Activated CD4-positive, alpha-beta memory T cell treated with anti-CD3 and anti-CD28 coated beads for 36 hours (primary cell): ENCODE data around the gene METTL14. TPM values are rescaled to one million over a fixed set of nuclear protein-coding genes. Genes with fewer than 3 reads are reported as not detected.

ENCODE experiments used
- CTCF ChIA-PET: fragments of 350-600 bp; sonication (Branson Sonifier 250); formaldehyde crosslinking; loops from one replicate; lab custom pipeline; 2021; ENCODE audit warnings: antibody characterized with exemption, inconsistent platforms; lab: Charles Lee
- POLR2A ChIA-PET: fragments of 350-600 bp; sonication (Branson Sonifier 250); formaldehyde crosslinking; loops from one replicate; lab custom pipeline; 2021; ENCODE audit warnings: antibody characterized with exemption; lab: Charles Lee
- DNase-seq: peaks from one replicate; pipeline ENCODE4 v3.0.0-alpha.2; 2020
- H3K27ac Mint-ChIP-seq: one replicate; pipeline ENCODE4 v1.8.0; 2021; ENCODE audit warnings: mixed read lengths
- H3K27me3 Mint-ChIP-seq: one replicate; pipeline ENCODE4 v1.8.0; 2021; ENCODE audit warnings: mixed read lengths
- H3K36me3 Mint-ChIP-seq: one replicate; pipeline ENCODE4 v1.8.0; 2021; ENCODE audit warnings: mixed read lengths
- H3K4me1 Mint-ChIP-seq: one replicate; pipeline ENCODE4 v1.8.0; 2021; ENCODE audit warnings: low read depth, mixed read lengths
- H3K4me3 Mint-ChIP-seq: one replicate; pipeline ENCODE4 v1.8.0; 2021; ENCODE audit warnings: mild to moderate bottlenecking, mixed read lengths
- H3K9me3 Mint-ChIP-seq: one replicate; pipeline ENCODE4 v1.8.0; 2021; ENCODE audit warnings: mixed read lengths
- intact Hi-C: fragments of 100-400 bp; cut with micrococcal nuclease; formaldehyde crosslinking; loops from one replicate; pipeline ENCODE4 v1.15.1; 2023
- total RNA-seq, 2 experiments: library from RNA; stranded (reverse); gene quantifications; one replicate each; pipeline ENCODE4 v1.2.3, GENCODE V29; 2021

The METTL14 gene
- total RNA-seq, 2 experiments from 2014 or later, result 39.8 to 48.3 TPM

DNA sequence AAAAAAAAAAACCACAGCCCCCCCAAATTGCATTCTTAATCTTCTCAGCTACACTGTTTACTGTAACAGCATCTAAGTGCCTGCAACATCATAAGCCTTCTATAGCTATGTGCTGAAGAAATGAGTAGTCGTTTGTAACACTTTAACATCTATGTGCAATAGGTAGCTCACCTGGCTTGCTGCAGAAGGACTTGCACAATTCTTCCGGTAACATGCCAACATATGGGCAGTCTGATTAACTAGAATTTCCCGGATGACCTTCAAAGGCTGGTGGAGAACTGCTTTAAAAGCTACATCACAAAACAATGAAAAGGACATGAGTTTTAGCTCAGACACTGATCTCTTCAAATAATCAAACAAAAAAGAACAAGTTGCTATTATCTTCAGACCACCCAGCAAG, 52.9 kb downstream of the METTL14 start:
- Mint-ChIP-seq H3K36me3 (peaks cover 25% of the 10 kb centered on the region), H3K4me1 (no peaks in the 10 kb centered on the region), H3K4me3 (no peak overlapping the region), H3K27ac (no peak overlapping the region), H3K9me3 (no peaks in the 10 kb centered on the region), H3K27me3 (no peaks in the 10 kb centered on the region)
- no peak for DNase-seq
- intact Hi-C loops, result no loop called here
- CTCF ChIA-PET, result interaction anchor here (1.3 to 1.5 kb wide), 2 partner anchors 127 to 153 kb away, joined by 4 to 5 read pairs; no protein-coding TSS in a partner anchor
- POLR2A ChIA-PET, result no interaction called here

DNA sequence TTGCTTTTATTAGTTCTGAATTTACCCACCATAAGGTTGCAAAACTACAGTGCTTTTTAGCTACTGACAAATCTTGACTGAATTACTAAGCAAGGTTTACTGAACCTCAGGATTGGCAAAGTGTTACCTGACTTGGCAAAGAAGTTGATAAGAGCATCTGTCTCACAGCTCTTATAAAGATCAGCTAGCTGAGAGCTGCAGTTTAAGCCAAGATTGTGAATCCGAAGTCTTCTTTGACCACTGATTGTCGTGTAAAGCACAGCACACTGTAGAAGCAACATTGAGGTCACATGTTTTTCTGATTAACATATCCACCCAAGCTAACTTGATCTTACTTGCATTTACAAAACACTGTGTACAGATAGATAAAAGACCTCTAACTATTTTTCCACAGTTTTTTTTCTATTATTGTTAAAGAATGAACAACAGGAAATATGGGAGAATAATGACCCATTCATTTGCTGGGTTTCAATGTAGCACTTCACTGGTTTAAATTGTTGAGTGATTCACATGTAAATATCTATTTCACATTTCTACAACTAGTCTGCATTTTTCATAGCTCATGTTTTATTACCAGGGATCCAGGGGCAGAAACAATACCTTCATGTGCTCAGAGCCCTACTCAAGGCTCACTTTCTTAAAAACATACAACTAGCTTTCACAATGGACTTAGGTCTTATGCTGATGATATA, 54.0 kb downstream of the METTL14 start:
- DNase-seq, result no peak
- Mint-ChIP-seq H3K36me3 (peaks cover 30% of the 10 kb centered on the region), H3K27ac (no peak overlapping the region), H3K4me1 (no peaks in the 10 kb centered on the region), H3K4me3 (no peak overlapping the region), H3K27me3 (no peaks in the 10 kb centered on the region), H3K9me3 (no peaks in the 10 kb centered on the region)
- CTCF ChIA-PET, result interaction anchor here (0.9 to 1.2 kb wide), 2 partner anchors 9 to 152 kb away, joined by 4 read pairs; no protein-coding TSS in a partner anchor
- intact Hi-C loops, result no loop called here
- POLR2A ChIA-PET, result no interaction called here

DNA sequence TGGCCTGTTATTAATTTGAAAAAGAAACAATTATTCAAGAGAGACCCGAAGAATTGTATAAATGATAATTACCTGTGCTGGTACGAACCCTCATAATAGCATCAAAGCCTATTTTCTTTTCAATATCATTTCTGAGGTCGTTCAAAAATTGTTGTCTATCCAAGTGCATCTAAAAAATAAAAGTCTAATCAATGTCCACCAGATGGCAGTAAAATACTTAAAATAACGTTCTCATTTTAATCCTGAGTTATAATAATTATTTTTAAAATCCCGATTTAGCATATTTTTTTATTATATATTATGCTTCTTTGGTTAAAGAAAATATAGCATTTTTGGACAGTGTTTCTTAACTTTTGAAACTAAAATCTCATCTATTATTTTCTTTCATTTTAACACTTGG, 55.7 kb downstream of the METTL14 start:
- H3K27me3 Mint-ChIP-seq, result no peaks in the 10 kb centered on the region

DNA sequence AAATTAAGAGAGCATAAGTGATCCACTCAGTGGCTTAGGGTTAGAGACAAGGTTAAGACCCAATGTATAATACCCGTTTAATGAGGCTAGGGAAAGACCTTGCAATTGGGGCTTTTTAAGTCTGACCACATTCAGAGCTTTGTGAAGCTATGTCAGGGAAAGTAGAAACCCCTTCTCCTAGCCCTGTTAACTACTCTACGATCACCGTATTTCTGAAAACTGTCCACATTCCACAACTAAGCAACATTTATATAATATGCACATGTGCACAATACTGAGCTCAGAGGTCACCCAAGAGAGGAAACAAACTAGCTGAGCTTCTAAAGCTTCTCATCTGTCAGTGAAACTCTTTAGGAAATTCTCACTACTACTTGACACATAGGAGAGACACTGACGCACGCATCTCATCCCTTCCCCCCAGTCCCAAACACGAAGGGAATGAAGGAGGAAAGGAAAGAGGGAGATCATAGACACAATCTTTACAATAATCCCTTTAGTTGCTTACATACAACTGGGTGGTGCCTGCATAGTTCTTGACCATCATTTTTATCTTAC, 56.2 kb downstream of the METTL14 start:
- H3K36me3 Mint-ChIP-seq, result peaks cover 33% of the 10 kb centered on the region
- no peaks in the 10 kb centered on the region for H3K27me3 Mint-ChIP-seq
- DNase-seq, result no peak
- no peak overlapping the region for H3K27ac Mint-ChIP-seq
- H3K9me3 Mint-ChIP-seq, result no peaks in the 10 kb centered on the region
- POLR2A ChIA-PET, result interaction anchor here (1.0 kb wide), 1 partner anchor 124 kb away, joined by 3 read pairs; no protein-coding TSS in a partner anchor
- intact Hi-C loops, result loop anchor here (1.0 kb wide), 1 partner anchor 149 kb away; no protein-coding TSS in a partner anchor
- no peaks in the 10 kb centered on the region for H3K4me1 Mint-ChIP-seq
- no peak overlapping the region for H3K4me3 Mint-ChIP-seq
- CTCF ChIA-PET, result interaction anchor here (0.7 to 1.2 kb wide), 5 partner anchors 58 to 200 kb away, joined by 3 to 5 read pairs (median 3); partner anchors contain the start of gene SYNPO2

More for the DNA sequence above, 55.7 kb downstream of the METTL14 start:
- Mint-ChIP-seq H3K9me3 (no peaks in the 10 kb centered on the region), H3K27ac (no peak overlapping the region), H3K36me3 (peaks cover 33% of the 10 kb centered on the region), H3K4me1 (no peaks in the 10 kb centered on the region), H3K4me3 (no peak overlapping the region)
- POLR2A ChIA-PET, result interaction anchor here (1.0 kb wide), 1 partner anchor 124 kb away, joined by 3 read pairs; no protein-coding TSS in a partner anchor
- no peak for DNase-seq
- CTCF ChIA-PET, result interaction anchor here (0.8 to 1.2 kb wide), 4 partner anchors 147 to 200 kb away, joined by 3 to 5 read pairs (median 3); partner anchors contain the start of gene SYNPO2
- intact Hi-C loops, result loop anchor here (1.0 kb wide), 1 partner anchor 149 kb away; no protein-coding TSS in a partner anchor

DNA sequence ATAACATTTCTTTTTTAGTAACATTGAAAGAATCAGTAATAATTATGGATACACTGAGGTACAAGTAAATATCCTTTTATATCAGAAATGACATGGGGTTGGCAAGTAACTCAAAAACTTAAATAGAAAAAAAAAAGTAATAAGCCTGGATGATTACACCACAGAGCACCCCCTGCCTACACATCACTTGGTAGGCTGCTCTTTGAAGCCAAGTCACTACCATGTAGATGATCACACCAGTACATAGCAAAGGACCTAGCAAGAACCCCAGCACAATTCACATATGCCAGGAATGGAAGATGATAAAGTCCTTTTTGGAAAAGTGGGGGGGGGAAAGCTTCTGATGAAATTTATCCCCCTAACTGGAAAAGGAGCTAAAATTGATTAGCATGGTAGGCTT, 56.9 kb downstream of the METTL14 start:
- CTCF ChIA-PET, result interaction anchor here (0.7 to 1.2 kb wide), 2 partner anchors 58 to 149 kb away, joined by 3 to 5 read pairs; no protein-coding TSS in a partner anchor
- no peaks in the 10 kb centered on the region for H3K9me3 Mint-ChIP-seq

DNA sequence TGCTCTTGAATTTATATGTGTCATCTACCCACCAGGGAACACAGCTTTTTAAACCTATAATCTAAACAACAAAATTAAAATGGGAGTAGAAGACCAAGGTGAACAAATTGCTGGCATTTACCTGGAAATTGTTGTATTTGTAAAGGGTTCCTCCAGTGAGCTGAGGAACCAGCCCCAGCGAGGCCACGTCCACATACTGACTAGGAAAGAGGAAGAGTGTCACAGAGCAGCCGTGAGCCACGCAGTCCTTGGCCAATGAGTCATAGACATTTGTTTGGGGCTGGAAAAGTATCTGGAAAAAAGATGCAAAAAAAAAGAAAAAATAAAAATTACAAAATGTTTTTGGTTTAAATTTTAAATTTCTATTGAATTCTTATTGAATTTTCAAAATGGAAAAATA, 58.7 kb downstream of the METTL14 start:
- H3K4me1 Mint-ChIP-seq, result no peaks in the 10 kb centered on the region
- DNase-seq, result no peak
- intact Hi-C loops, result no loop called here
- no peaks in the 10 kb centered on the region for H3K9me3 Mint-ChIP-seq
- H3K27me3 Mint-ChIP-seq, result no peaks in the 10 kb centered on the region
- ChIA-PET CTCF (no interaction called here), POLR2A (no interaction called here)
- no peak overlapping the region for H3K4me3 Mint-ChIP-seq
- H3K36me3 Mint-ChIP-seq, result peaks cover 28% of the 10 kb centered on the region
- no peak overlapping the region for H3K27ac Mint-ChIP-seq

More for the DNA sequence above, 56.9 kb downstream of the METTL14 start:
- Mint-ChIP-seq H3K4me1 (no peaks in the 10 kb centered on the region), H3K27me3 (no peaks in the 10 kb centered on the region), H3K27ac (no peak overlapping the region), H3K36me3 (peaks cover 31% of the 10 kb centered on the region), H3K4me3 (no peak overlapping the region)
- intact Hi-C loops, result no loop called here
- no peak for DNase-seq
- POLR2A ChIA-PET, result no interaction called here

DNA sequence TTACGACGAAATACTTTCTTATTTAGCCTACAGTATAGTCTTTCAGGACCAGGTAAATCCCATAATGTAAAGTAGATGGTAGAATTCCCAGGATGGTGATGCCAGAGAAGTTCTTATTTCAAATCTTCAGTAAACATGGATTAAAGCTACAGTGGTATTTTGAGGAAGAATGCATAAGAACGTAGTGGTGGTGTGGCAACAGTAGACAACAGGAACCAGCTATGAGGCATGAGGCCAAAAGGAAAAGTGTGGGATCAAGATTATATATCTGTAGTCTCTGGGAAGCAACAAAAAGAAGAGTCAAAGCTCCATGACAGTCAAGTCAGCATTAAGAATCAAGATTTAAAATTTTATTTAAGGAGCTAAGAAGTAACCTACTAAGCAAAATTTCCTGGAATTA, 60.2 kb downstream of the METTL14 start:
- no peak for DNase-seq
- H3K9me3 Mint-ChIP-seq, result no peaks in the 10 kb centered on the region
- no peak overlapping the region for H3K27ac Mint-ChIP-seq
- H3K27me3 Mint-ChIP-seq, result no peaks in the 10 kb centered on the region
- no peaks in the 10 kb centered on the region for H3K4me1 Mint-ChIP-seq
- H3K4me3 Mint-ChIP-seq, result no peak overlapping the region
- H3K36me3 Mint-ChIP-seq, result peaks cover 18% of the 10 kb centered on the region
- intact Hi-C loops, result no loop called here
- ChIA-PET POLR2A (no interaction called here), CTCF (interaction anchor here (1.3 kb wide), 1 partner anchor 146 kb away, joined by 4 read pairs; no protein-coding TSS in a partner anchor)

DNA sequence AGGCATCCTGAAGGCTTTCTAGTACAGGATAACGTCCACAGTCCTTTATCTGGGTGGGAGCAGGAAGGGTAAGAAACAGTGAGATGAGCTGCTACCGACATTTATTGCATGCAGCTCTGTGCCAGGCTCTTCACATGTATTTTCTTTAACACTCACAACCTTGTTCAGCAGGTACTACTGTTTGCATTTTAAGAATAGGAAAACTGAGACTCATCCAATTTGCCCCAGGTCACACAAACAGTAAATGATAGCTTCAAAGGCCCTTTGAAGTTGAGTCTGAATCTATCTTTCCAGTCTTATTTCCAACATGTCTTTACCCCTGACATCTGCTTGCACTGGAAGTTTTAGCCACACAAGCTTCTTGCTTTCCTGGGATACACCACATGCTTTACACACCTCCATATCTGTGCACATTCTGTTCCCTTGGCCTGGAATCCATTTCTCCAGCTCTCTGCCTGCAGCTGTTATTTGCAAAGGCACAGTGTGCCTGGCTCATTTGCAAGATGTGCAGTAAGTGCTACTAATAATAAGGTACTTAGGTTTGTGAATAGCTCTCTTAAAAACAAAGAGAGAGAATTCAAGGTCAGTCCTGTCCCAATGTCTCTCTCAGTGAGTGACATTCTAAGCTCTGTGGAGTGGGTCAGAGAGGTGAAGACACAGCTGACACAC, 61.2 kb downstream of the METTL14 start:
- peaks cover 13% of the 10 kb centered on the region for H3K36me3 Mint-ChIP-seq
- H3K4me1 Mint-ChIP-seq, result no peaks in the 10 kb centered on the region
- H3K4me3 Mint-ChIP-seq, result no peak overlapping the region
- intact Hi-C loops, result no loop called here
- CTCF ChIA-PET, result interaction anchor here (0.7 to 1.5 kb wide), 3 partner anchors 11 to 145 kb away, joined by 3 to 5 read pairs (median 4); no protein-coding TSS in a partner anchor
- no peak for DNase-seq
- no peak overlapping the region for H3K27ac Mint-ChIP-seq
- H3K27me3 Mint-ChIP-seq, result no peaks in the 10 kb centered on the region
- H3K9me3 Mint-ChIP-seq, result no peaks in the 10 kb centered on the region
- POLR2A ChIA-PET, result no interaction called here

DNA sequence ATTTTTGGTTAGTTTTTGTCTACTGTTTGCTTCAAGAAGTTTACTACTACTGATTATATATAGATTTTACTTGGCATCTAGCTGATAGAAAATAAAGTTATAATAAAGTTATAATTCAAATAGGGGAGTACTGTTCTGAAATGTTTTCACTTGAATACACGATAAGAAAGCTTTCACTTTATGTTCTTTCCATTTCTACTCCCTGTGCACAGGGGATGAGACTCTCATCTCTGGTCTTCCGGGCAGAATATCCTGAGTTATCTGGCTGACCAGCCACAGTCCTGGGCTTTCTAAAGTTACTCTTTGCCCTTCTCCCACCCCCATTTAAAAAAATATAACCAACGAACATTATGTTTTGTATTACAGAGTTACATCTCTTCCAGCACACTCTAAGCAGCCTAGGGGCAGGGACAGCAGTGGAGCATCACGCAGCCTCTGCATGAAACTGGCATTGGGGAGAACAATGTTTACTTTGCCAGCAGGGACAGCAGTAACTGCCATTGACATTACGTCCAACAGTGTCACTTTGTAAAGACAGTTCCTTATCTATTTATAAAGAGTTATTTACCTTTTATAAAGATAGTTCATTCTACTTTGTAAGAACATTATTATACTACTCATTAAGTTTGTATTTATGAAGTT, 64.3 kb downstream of the METTL14 start:
- POLR2A ChIA-PET, result no interaction called here
- no peak for DNase-seq
- intact Hi-C loops, result no loop called here
- Mint-ChIP-seq H3K9me3 (no peaks in the 10 kb centered on the region), H3K27me3 (no peaks in the 10 kb centered on the region), H3K36me3 (peaks cover 13% of the 10 kb centered on the region), H3K27ac (no peak overlapping the region), H3K4me3 (no peak overlapping the region), H3K4me1 (no peaks in the 10 kb centered on the region)
- CTCF ChIA-PET, result interaction anchor here (0.6 kb wide), 1 partner anchor 14 kb away, joined by 3 read pairs; no protein-coding TSS in a partner anchor

DNA sequence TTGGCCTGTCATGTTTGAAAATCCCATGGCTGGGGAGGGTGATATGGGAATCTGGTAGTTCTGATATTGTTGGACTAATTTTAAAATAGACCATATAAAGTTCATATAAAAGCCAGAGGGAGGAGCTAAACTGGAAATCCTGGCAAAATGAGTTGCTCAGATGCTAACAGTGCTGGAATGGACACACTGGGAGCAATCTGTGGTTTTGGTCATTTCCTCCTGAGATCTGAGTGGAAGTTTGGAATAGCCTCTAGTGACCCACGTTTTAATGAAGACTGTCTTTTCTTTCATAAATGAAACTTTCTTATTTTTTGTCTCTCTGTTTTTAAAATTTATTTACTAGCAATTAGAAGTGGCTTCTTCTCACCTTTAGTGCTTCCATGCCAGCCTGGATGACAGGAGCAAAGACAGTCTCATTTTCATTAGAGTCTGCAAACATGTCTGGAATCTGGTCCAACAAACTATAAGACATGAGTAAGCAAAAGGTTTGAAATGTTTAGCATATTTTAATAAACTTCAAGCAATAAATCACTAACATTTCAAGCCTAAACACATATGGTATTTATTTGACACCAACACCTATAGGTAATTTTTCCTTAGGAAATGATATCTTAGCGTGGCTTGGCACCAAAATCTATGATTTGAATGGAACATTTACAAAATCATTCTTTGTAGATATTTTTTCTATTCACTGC, 66.6 kb downstream of the METTL14 start:
- ChIA-PET CTCF (no interaction called here), POLR2A (no interaction called here)
- H3K27ac Mint-ChIP-seq, result no peak overlapping the region
- no peak overlapping the region for H3K4me3 Mint-ChIP-seq
- no peaks in the 10 kb centered on the region for H3K9me3 Mint-ChIP-seq
- no peaks in the 10 kb centered on the region for H3K27me3 Mint-ChIP-seq
- peaks cover 22% of the 10 kb centered on the region for H3K36me3 Mint-ChIP-seq
- intact Hi-C loops, result no loop called here
- no peaks in the 10 kb centered on the region for H3K4me1 Mint-ChIP-seq
- DNase-seq, result no peak

DNA sequence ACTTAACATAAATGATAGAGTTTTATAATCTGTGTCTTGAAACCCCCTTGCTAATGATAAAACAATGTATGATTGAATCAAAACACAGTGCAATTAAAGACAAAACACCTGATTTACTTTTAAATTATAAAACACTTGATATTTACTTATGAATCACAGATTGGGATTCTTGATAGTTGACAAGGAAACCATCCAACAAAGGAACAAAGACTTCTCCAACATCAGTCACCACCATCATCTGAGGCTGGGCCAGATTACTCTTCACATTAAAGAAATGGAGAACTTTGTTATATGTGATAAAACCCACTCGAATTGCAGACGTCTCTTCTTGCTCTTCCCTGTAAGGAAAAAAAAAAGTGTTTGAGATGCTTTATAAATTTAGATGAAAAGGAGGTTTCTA, 67.4 kb downstream of the METTL14 start:
- peaks cover 24% of the 10 kb centered on the region for H3K36me3 Mint-ChIP-seq
- H3K4me1 Mint-ChIP-seq, result no peaks in the 10 kb centered on the region
- no peak for DNase-seq
- ChIA-PET POLR2A (no interaction called here), CTCF (no interaction called here)
- H3K27ac Mint-ChIP-seq, result no peak overlapping the region
- no peak overlapping the region for H3K4me3 Mint-ChIP-seq
- intact Hi-C loops, result no loop called here
- no peaks in the 10 kb centered on the region for H3K27me3 Mint-ChIP-seq
- H3K9me3 Mint-ChIP-seq, result no peaks in the 10 kb centered on the region
